GM18909 (cell line): ENCODE data around the gene CAMLG.

Experiments
- ATAC-seq: cut with Tn5 transposase; IDR thresholded peaks from one replicate; pipeline ENCODE4 v1.9.1; 2021; ENCODE audit warnings: mild to moderate bottlenecking; ENCODE audit not compliant: unreplicated experiment, poor library complexity

CAMLG gene

DNA sequence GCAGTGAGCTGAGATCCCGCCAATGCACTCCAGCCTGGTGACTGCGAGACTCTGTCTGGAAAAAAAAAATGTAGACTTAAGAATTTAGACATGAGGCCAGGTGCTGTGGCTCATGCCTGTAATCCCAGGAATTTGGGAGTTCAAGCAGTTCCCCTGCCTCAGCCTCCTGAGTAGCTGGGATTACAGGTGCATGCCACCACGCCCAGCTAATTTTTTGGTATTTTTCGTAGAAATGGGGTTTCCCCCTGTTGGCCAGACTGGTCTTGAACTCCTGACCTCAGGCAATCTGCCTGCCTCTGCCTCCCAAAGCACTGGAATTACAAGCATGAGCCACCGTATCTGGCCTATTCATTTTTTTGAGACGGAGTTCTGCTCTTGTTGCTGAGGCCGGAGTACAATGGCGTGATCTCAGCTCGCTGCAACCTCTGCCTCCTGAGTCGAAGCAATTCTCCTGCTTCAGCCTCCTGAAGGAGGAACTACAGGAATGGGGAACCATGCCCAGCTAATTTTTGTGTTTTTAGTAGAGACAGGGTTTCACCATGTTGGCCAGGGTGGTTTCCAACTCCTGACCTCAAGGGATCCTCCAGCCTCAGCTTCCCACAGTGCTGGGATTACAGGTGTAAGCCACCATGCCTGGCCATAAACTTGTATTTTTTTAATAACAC is 34.2 kb downstream of the CAMLG start:
- no peak for ATAC-seq

DNA sequence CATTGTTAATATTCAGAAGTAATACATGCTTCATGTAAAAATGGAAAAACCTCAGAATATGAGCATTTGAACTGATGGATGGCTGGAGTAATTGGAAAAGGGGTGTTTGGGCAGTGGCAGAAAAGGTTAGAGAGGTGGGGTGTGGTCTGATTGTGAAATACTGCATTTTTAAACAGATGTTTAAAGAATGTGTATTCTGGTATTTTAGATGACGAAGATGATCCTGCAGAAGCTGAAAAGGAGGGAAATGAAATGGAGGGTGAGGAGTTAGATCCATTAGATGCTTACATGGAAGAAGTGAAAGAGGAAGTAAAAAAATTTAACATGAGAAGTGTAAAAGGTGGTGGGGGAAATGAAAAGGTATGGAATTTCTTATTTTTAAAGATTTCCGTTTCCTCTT is 39.0 kb downstream of the CAMLG start:
- no peak for ATAC-seq

DNA sequence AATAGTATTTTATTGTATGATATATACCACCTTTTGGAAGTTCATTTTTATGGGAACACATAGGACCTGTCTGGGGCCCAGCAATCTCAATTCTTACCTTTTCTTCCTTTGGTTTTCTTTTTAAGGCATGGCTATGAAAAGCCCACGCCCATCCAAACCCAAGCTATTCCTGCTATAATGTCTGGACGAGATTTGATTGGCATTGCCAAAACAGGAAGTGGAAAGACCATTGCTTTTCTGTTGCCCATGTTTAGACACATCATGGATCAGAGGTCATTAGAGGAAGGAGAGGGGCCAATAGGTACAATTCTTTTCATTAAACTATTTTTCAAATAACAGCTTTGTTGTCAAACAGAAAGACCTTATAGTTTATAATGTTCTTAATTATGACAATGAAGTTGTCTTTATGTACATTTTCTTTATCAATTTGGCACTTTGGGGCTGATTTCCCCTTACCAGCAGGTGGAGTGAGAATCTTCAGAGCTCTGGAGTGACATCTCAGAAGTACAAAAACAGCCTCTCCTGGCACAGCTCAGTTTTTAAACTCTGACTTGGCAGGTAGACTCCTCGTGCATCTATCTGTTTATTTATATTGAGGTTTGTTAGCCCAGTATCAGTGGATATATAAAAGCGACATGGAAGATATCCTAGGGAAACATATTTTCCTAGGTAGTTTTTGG is 46.0 kb downstream of the CAMLG start:
- no peak for ATAC-seq

DNA sequence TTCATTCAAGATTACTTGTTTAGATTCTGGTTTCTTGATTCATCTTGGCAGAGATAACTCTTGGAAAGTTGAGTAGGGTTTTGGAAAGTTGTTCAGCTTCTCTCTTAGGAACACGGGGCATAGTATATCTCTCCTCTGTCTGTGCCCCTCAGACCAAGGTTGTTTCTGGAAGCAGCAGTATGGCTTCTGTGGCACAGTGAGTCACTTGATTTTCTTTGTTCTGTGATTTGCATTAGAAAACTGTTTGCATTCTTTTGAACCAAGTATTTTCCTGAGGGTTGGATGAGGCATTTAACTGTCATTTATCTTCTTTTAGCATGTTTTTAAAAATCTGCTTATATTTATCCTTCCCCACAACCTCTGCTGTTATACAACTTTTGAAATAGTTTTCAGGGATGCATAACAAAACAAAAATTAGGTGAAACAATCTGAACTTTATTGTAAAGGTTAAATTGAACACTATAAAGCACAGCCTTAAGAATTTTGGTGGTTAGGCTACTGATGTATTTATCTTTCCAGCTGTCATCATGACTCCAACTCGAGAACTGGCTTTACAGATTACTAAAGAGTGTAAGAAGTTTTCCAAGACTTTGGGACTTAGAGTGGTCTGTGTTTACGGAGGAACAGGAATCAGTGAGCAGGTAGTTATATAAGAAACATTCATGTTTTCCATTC is 46.7 kb downstream of the CAMLG start:
- no peak for ATAC-seq

DNA sequence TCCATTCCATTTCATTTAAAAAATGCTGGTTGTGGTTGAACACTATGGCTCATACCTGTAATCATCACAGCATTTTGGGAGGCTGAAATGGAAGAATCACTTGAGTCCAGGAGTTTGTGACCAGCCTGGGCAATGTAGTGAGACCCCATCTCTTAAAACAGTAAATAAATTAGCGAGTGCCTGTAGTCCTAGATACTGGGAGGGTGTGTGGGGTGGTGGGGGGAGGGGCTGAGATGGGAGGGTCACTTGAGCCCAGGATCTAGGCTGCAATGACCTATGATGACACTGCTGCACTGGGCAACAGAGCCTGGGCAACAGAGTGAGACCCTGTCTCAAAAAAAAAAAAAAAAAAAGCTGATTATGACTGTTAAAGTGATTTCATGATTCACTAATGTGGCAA is 49.3 kb downstream of the CAMLG start:
- ATAC-seq = no peak

DNA sequence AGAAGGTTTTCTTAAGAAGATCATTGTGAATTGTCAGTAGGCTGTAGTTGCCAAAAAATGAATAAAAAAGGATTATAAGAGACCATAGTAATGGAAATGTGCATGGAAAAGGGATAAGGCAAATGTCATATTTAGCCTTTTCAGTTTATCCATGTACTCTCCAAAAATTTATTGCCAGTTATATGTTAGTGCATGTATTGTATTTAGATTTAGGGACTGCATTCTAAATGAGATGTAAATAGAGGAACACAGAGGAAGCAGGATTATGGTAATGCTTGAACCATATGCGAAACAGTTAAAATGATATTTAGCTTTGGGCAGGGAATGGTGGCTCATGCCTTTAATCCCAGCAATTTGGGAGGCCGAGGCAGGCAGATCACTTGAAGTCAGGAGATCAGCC is 53.2 kb downstream of the CAMLG start:
- no peak for ATAC-seq

DNA sequence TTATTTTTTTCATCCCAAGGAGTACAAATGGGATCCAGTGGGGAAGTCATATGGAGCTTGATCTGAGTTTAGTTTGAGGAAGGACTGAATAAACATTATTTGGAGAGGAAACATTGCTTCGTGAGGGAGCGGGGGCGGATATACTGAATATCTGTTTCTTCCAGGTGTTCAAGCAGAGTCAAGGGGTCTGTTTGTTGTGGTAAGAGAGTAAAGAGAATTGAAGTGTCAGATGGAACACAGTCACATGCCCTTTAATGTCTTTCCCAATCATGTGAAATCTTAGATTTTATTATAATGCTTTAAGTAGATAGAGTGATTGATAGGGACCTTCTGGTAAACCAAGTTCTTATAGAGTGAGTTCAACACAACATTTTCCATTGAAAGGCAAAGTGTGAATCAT is 53.9 kb downstream of the CAMLG start:
- ATAC-seq = no peak

DNA sequence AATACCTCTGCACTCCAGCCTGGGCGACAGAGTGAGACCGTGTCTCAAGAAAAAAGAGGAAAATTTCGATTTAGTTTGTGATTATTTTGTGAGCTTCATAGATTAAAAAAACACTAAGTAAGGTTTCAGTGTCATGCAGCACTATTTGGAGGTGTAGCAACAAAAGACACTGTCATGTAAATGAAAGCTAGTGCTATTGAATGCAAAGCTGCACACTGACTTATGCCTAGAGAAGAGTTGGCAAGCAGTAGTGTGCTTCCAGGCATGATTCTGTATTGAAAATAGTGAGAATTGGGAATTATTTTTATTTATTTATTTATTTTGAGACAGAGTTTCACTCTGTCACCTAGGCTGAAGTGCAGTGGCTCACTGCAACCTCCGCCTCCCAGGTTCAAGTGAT is 54.8 kb downstream of the CAMLG start:
- no peak for ATAC-seq

DNA sequence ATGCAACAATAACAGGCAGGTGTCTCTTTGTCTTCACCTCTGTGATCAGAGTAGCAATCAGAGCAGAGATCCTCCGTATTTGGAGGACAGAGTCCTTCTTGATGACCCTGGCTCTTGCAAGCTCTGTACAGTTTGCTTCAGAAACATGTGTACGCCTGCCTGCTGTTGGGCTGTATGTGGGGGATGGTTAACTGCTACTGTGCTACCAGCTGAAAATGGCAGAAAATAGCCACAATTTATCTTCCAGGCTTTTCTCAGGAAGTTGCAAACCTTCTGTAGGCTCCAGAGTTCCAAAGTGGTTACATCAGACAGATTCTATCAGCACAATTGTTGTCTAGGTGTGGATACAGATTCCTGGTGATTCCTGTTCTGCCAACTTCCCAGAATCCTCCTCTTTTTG is 55.7 kb downstream of the CAMLG start:
- no peak for ATAC-seq

DNA sequence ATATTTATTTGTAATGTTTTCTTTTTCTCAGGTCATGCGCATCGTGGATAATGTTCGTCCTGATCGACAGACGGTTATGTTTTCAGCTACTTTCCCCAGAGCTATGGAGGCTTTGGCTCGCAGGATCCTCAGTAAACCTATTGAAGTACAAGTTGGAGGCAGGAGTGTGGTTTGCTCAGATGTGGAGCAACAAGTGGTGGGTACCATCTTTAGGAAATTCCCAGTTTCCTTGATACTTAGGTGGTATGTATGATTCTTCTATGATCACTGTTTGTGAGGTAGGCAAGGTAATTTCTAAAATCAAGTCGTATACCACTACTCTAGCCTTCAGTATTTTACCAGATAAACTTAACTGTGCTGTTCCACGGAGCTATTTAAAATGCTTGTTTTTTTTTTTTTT is 56.5 kb downstream of the CAMLG start:
- no peak for ATAC-seq

DNA sequence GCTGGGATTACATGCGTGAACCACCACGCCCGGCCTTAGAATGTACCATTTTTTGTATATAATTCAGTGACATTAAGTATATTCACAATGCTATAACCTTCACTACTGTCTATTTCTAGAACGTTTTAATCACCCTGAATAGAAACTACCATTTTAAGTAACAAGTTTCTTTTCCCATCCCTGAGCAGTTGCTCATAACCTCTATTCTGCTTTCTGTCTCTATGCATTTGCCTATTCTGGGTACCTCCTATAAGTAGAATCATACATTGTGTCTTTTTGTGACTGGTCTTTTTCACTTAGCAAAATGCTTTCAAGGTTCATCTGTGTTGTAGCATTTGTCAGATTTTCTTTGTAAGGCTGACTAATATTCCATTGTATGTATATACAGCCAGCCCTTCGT is 60.1 kb downstream of the CAMLG start:
- no peak for ATAC-seq
